Activated T-helper 17 cell treated with anti-CD3 and anti-CD28 coated beads, Interleukin-2, amount 50 U/mL, for 72 hours (primary cell): ENCODE measurements around the gene SPEN. TPM values are rescaled to one million over a fixed set of nuclear protein-coding genes. Genes with fewer than 3 reads are reported as not detected.
A peak's percentile ranks its signal among the peaks of the same experiment; 100 is the strongest.

Experiments used
- ATAC-seq: fragments of 150-1000 bp; cut with Tn5 transposase; replicated peaks from 2 replicates; pipeline ENCODE4 v1.10.0; 2021; ENCODE audit warnings: mild to moderate bottlenecking, moderate library complexity
- H3K27ac Mint-ChIP-seq: one replicate; pipeline ENCODE4 v1.8.0; 2022; ENCODE audit warnings: mixed read lengths
- H3K27me3 Mint-ChIP-seq: one replicate; pipeline ENCODE4 v1.8.0; 2022; ENCODE audit warnings: mixed read lengths
- H3K36me3 Mint-ChIP-seq: one replicate; pipeline ENCODE4 v1.8.0; 2022; ENCODE audit warnings: low read depth, mild to moderate bottlenecking, mixed read lengths
- H3K4me1 Mint-ChIP-seq: one replicate; pipeline ENCODE4 v1.8.0; 2022; ENCODE audit warnings: mixed read lengths
- H3K4me3 Mint-ChIP-seq: one replicate; pipeline ENCODE4 v1.8.0; 2022; ENCODE audit warnings: mild to moderate bottlenecking, mixed read lengths
- H3K9me3 Mint-ChIP-seq: one replicate; pipeline ENCODE4 v1.8.0; 2022; ENCODE audit warnings: mixed read lengths
- total RNA-seq, 2 donors: library from RNA; stranded (reverse); gene quantifications; one replicate each; pipeline ENCODE4 v1.2.3, GENCODE V29; 2022

The SPEN gene
- total RNA-seq, 2 donors from 2014 or later: 48.9 to 66.7 TPM

- peaks cover 84% of the 10 kb centered on the region for H3K36me3 Mint-ChIP-seq
These were observed 99.3 kb downstream of the SPEN start for GRCh38 chr1:15946571-15947381.

GRCh38 chr1:15947382-15948090 lies 100.0 kb downstream of the SPEN start:
- Mint-ChIP-seq H3K27me3 (no peaks in the 10 kb centered on the region), H3K36me3 (peaks cover 84% of the 10 kb centered on the region), H3K4me3 (peak overlapping the region; percentile 82), H3K4me1 (peaks cover 57% of the 10 kb centered on the region), H3K9me3 (no peaks in the 10 kb centered on the region), H3K27ac (peak overlapping the region; percentile 98)
- no peak for ATAC-seq

More at GRCh38 chr1:15946571-15947381, 99.3 kb downstream of the SPEN start:
- ATAC-seq: no peak
- Mint-ChIP-seq H3K27ac (peak overlapping the region; percentile 98), H3K4me3 (peak overlapping the region; percentile 82), H3K9me3 (no peaks in the 10 kb centered on the region), H3K4me1 (peaks cover 50% of the 10 kb centered on the region), H3K27me3 (no peaks in the 10 kb centered on the region)

- Mint-ChIP-seq H3K36me3 (peaks cover 86% of the 10 kb centered on the region), H3K27ac (peak overlapping the region; percentile 98), H3K4me3 (peak overlapping the region; percentile 82), H3K4me1 (peaks cover 62% of the 10 kb centered on the region), H3K9me3 (no peaks in the 10 kb centered on the region), H3K27me3 (no peaks in the 10 kb centered on the region)
- ATAC-seq: peak; percentile 38
These were observed 100.6 kb downstream of the SPEN start for GRCh38 chr1:15948091-15948591.

- no peaks in the 10 kb centered on the region for H3K9me3 Mint-ChIP-seq
- peaks cover 87% of the 10 kb centered on the region for H3K36me3 Mint-ChIP-seq
- peak overlapping the region; percentile 98 for H3K27ac Mint-ChIP-seq
- ATAC-seq: peak; percentile 33
- peaks cover 66% of the 10 kb centered on the region for H3K4me1 Mint-ChIP-seq
- H3K27me3 Mint-ChIP-seq: no peaks in the 10 kb centered on the region
- H3K4me3 Mint-ChIP-seq: peak overlapping the region; percentile 82
These were observed 101.3 kb downstream of the SPEN start for GRCh38 chr1:15948595-15949452.

- Mint-ChIP-seq H3K9me3 (no peaks in the 10 kb centered on the region), H3K27me3 (no peaks in the 10 kb centered on the region), H3K4me3 (peak overlapping the region; percentile 82), H3K4me1 (peaks cover 68% of the 10 kb centered on the region), H3K27ac (peak overlapping the region; percentile 98), H3K36me3 (peaks cover 95% of the 10 kb centered on the region)
- peak; percentile 74 for ATAC-seq
These were observed 102.1 kb downstream of the SPEN start for GRCh38 chr1:15949453-15950245.

GRCh38 chr1:15950302-15950701 lies 102.8 kb downstream of the SPEN start:
- Mint-ChIP-seq H3K27me3 (no peaks in the 10 kb centered on the region), H3K4me3 (peak overlapping the region; percentile 82), H3K4me1 (peaks cover 72% of the 10 kb centered on the region), H3K9me3 (no peaks in the 10 kb centered on the region), H3K36me3 (peaks cover 94% of the 10 kb centered on the region), H3K27ac (peak overlapping the region; percentile 98)
- peak; percentile 24 for ATAC-seq

GRCh38 chr1:15950763-15951295 lies 103.3 kb downstream of the SPEN start:
- Mint-ChIP-seq H3K27me3 (no peaks in the 10 kb centered on the region), H3K9me3 (no peaks in the 10 kb centered on the region), H3K27ac (peak overlapping the region; percentile 98), H3K4me1 (peaks cover 77% of the 10 kb centered on the region), H3K4me3 (peak overlapping the region; percentile 82), H3K36me3 (peaks cover 98% of the 10 kb centered on the region)
- peak; percentile 7 for ATAC-seq

GRCh38 chr1:15951341-15952153 lies 104.0 kb downstream of the SPEN start:
- peaks cover 80% of the 10 kb centered on the region for H3K4me1 Mint-ChIP-seq
- ATAC-seq: peak; percentile 7
- peak overlapping the region; percentile 98 for H3K27ac Mint-ChIP-seq
- H3K36me3 Mint-ChIP-seq: peaks cover 98% of the 10 kb centered on the region
- peak overlapping the region; percentile 82 for H3K4me3 Mint-ChIP-seq
- no peaks in the 10 kb centered on the region for H3K9me3 Mint-ChIP-seq
- no peaks in the 10 kb centered on the region for H3K27me3 Mint-ChIP-seq

GRCh38 chr1:15952317-15953258 lies 105.1 kb downstream of the SPEN start:
- ATAC-seq: peak; percentile 37
- H3K36me3 Mint-ChIP-seq: peaks cover 98% of the 10 kb centered on the region
- no peaks in the 10 kb centered on the region for H3K27me3 Mint-ChIP-seq
- H3K4me1 Mint-ChIP-seq: peaks cover 80% of the 10 kb centered on the region
- no peaks in the 10 kb centered on the region for H3K9me3 Mint-ChIP-seq
- peak overlapping the region; percentile 98 for H3K27ac Mint-ChIP-seq
- H3K4me3 Mint-ChIP-seq: peak overlapping the region; percentile 82

GRCh38 chr1:15953294-15953771 lies 105.8 kb downstream of the SPEN start:
- Mint-ChIP-seq H3K27me3 (no peaks in the 10 kb centered on the region), H3K27ac (peak overlapping the region; percentile 98), H3K9me3 (no peaks in the 10 kb centered on the region), H3K4me1 (peaks cover 80% of the 10 kb centered on the region), H3K36me3 (peaks cover 98% of the 10 kb centered on the region), H3K4me3 (peak overlapping the region; percentile 82)
- no peak for ATAC-seq

- Mint-ChIP-seq H3K27ac (peak overlapping the region; percentile 98), H3K27me3 (no peaks in the 10 kb centered on the region), H3K4me3 (peak overlapping the region; percentile 82), H3K4me1 (peaks cover 79% of the 10 kb centered on the region), H3K9me3 (no peaks in the 10 kb centered on the region), H3K36me3 (peaks cover 98% of the 10 kb centered on the region)
- ATAC-seq: no peak
These were observed 106.3 kb downstream of the SPEN start for GRCh38 chr1:15953791-15954241.
